Stomach (tissue), 9 donors: ENCODE measurements around the gene OR52L1. TPM values are rescaled to one million over a fixed set of nuclear protein-coding genes. Genes with fewer than 3 reads are reported as not detected.

Experiments
- DNase-seq, 2 donors: peaks; one replicate each; pipeline versions ENCODE4 v3.0.0 to v3.0.0-alpha.2; 2013 to 2019
- H3K27ac ChIP-seq, 5 donors: fragments of 200-600 bp in 4 of 5; sonication (generic) in 4 of 5; one replicate each; pipeline ENCODE4 v1.5.1; 2013 to 2019; ENCODE audit warnings: mild to moderate bottlenecking in 1 of 5, moderate library complexity in 1 of 5
- H3K27me3 ChIP-seq, 3 donors: fragments of 200-600 bp; sonication (generic); one replicate each; pipeline ENCODE4 v1.5.1; 2017 to 2019; ENCODE audit warnings: mixed run types in 1 of 3
- H3K36me3 ChIP-seq, 4 donors: fragments of 200-600 bp; sonication (generic); 1 replicate in 3 of 4; 2 replicates in 1 of 4; pipeline ENCODE4 v1.5.1; 2016 to 2019
- H3K4me1 ChIP-seq, 4 donors: fragments of 200-600 bp; sonication (generic); one replicate each; pipeline ENCODE4 v1.5.1; 2016 to 2019
- H3K4me3 ChIP-seq, 4 donors: fragments of 200-600 bp; sonication (generic) in 3 of 4; one replicate each; pipeline ENCODE4 v1.5.1; 2016 to 2019; ENCODE audit warnings: mild to moderate bottlenecking in 1 of 4
- H3K9me3 ChIP-seq, 4 donors: fragments of 200-600 bp; sonication (generic); one replicate each; pipeline ENCODE4 v1.5.1; 2016 to 2019
- EP300 ChIP-seq: sonication (generic); formaldehyde crosslinking; IDR thresholded peaks from one replicate; pipeline ENCODE4 v1.6.1; 2017; ENCODE audit warnings: antibody characterized with exemption
- POLR2A ChIP-seq, 4 donors: fragments of 450-650 bp; IDR thresholded peaks; one replicate each; pipeline ENCODE4 v1.6.1; 2016; ENCODE audit warnings: antibody characterized with exemption in 4 of 4, control low read depth in 2 of 4, mild to moderate bottlenecking in 1 of 4, moderate library complexity in 1 of 4
- POLR2AphosphoS5 ChIP-seq, 3 donors: sonication (generic); formaldehyde crosslinking; IDR thresholded peaks; one replicate each; pipeline ENCODE4 v1.6.1; 2016; ENCODE audit warnings: antibody characterized with exemption in 3 of 3
- WGBS, 5 donors: extraction: QIAGEN DNeasy Blood & Tissue Kit in 3 of 5; methylation state at CpG; one replicate each; pipeline versions ENCODE4 v1.1.5 to v1.1.7; 2013 to 2018; 5-methylcytosine and 5-hydroxymethylcytosine counted together
- intact Hi-C: fragments of 100-400 bp; cut with DNase I; formaldehyde crosslinking; loops from one replicate; pipeline ENCODE4 v1.15.1; 2023; ENCODE audit warnings: low total_unique reads
- polyA plus RNA-seq, 3 donors: library from polyadenylated mRNA; stranded (reverse); fragments of 200-250 nt; gene quantifications; one replicate each; pipeline ENCODE4 v1.2.3, GENCODE V29; 2013
- small RNA-seq, 4 donors: library from RNA; depleted of rRNA; stranded (forward); fragments of <200 nt; gene quantifications; one replicate each; pipeline ENCODE3, GENCODE V24; 2016
- total RNA-seq, 5 donors: library from RNA; depleted of rRNA; stranded (reverse); fragments of >200 nt; gene quantifications; one replicate each; pipeline versions ENCODE4 v1.1.0 to v1.2.3, GENCODE V29; 2014 to 2016
- TF ChIP-seq, protein P1 (sequence below), 7 experiments: fragments of 450-650 bp in 4 of 7; fragments of 200-600 bp in 3 of 7; sonication (generic) in 3 of 7; IDR thresholded peaks; one replicate each; pipeline ENCODE4 v1.5.1; 2016 to 2019; ENCODE audit warnings: antibody characterized with exemption in 7 of 7, control low read depth in 2 of 7, mild to moderate bottlenecking in 1 of 7
- donor health status: healthy with polysubstance abuse.
- donor health status: Bipolar disorder and iron deficiency.
- donor health status: healthy.

The OR52L1 gene
- total and polyA plus RNA-seq, 8 donors: not detected

DNA sequence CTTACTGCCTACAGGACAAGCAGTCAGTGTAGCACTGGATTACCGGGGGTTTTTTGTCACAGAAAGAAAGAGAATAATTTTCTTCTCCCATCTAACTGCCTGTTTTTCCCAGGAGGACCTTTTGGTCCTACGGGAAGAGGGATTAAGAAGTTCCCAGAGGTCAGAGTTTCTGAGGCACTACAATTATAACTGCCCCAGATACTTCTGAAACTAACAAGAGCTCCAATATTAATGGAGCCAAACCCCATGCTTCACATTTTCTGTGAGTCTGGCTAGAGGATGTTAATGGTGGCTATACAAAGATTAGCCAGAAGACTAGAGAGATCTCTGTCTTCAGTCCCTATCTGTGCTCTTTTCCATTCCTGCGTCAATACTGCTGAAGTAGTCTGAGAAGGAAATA, 44.8 kb downstream of the OR52L1 start, which contains the start of gene OR56A3:
TSS of gene OR56A3 (plus strand) at position 301 of the 400 bp plus-strand sequence. CDS start 5,096 bp downstream, outside the sequence.
- intact Hi-C loops: no loop called here
- no peak for DNase-seq
- Histone ChIP-seq H3K27ac (no peak within 1 kb of the TSS), H3K4me1 (no peaks in the 10 kb centered on the region), H3K27me3 (no peaks in the 10 kb centered on the region), H3K4me3 (no peak within 1 kb of the TSS), H3K36me3 (no peaks in the 10 kb centered on the region), H3K9me3 (no peaks in the 10 kb centered on the region)
- 63 to 86% (median 79%) methylated on average over 3 of the region's 3 CpGs for WGBS, 5 donors
- no peak for TF ChIP-seq POLR2A (IDR thresholded peaks at IDR 0.05)
- TF ChIP-seq POLR2AphosphoS5 (IDR thresholded peaks at IDR 0.05): no peak
- TF ChIP-seq, protein P1, sequence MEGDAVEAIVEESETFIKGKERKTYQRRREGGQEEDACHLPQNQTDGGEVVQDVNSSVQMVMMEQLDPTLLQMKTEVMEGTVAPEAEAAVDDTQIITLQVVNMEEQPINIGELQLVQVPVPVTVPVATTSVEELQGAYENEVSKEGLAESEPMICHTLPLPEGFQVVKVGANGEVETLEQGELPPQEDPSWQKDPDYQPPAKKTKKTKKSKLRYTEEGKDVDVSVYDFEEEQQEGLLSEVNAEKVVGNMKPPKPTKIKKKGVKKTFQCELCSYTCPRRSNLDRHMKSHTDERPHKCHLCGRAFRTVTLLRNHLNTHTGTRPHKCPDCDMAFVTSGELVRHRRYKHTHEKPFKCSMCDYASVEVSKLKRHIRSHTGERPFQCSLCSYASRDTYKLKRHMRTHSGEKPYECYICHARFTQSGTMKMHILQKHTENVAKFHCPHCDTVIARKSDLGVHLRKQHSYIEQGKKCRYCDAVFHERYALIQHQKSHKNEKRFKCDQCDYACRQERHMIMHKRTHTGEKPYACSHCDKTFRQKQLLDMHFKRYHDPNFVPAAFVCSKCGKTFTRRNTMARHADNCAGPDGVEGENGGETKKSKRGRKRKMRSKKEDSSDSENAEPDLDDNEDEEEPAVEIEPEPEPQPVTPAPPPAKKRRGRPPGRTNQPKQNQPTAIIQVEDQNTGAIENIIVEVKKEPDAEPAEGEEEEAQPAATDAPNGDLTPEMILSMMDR (IDR thresholded peaks at IDR 0.05): no peak
- no peak for TF ChIP-seq EP300

DNA sequence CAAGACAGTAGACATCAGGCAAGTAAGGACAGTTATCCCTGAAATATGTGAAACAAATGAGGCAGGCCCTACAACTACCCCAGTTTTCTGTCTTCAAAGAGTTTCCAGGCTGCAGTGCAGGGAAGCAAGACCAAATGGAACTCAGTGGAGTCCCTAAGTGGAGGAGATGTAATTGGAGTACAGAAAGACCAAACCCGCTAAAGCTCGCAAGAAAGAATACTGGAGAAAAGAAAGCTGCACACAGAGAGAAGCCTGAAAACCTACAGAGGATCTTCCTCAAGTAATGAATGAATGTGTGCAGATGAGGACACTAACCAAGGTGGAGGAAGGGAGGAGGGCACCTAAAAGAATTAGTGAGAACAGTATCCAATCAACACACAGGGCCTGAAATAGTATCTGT, 46.0 kb downstream of the OR52L1 start:
- H3K4me3 ChIP-seq: no peak overlapping the region
- H3K4me1 ChIP-seq: no peaks in the 10 kb centered on the region
- H3K27me3 ChIP-seq: no peaks in the 10 kb centered on the region
- intact Hi-C loops: no loop called here
- H3K27ac ChIP-seq: no peak overlapping the region
- H3K36me3 ChIP-seq: no peaks in the 10 kb centered on the region
- DNase-seq: no peak
- TF ChIP-seq EP300 (no peak), POLR2A (IDR thresholded peaks at IDR 0.05) (no peak), POLR2AphosphoS5 (IDR thresholded peaks at IDR 0.05) (no peak)
- TF ChIP-seq, protein P1 (IDR thresholded peaks at IDR 0.05): no peak
- peaks cover 0 to 8% (median 2%) of the 10 kb centered on the region in 4 donors for H3K9me3 ChIP-seq
- WGBS, 5 donors: 92 to 98% (median 97%) methylated on average over 2 of the region's 2 CpGs

DNA sequence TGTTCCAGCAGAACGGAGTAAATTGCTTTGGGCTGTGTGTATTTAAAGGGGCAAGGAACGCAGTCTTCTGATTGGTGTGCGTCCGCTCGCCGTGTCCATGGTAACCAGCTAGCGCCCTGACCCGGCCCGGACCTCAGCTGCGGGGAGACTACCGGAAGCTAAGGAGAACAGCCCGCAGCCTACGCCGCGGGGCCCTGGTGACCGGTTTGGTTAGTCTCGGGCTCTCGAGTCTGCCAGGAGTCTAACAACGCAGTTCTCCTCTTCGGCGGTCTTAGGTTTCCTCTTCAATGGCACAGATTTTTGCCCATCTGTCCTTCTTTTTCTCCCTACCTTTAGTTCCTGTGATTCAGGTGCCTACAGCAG, 48.2 kb downstream of the OR52L1 start:
- Histone ChIP-seq H3K36me3 (no peaks in the 10 kb centered on the region), H3K4me3 (no peak overlapping the region), H3K9me3 (peaks cover 0 to 9% (median 2%) of the 10 kb centered on the region in 4 donors), H3K27ac (no peak overlapping the region), H3K4me1 (no peaks in the 10 kb centered on the region), H3K27me3 (no peaks in the 10 kb centered on the region)
- DNase-seq: peak in 1 of 2 donors; percentile 15
- no peak for TF ChIP-seq POLR2A (IDR thresholded peaks at IDR 0.05)
- 72 to 82% (median 78%) methylated on average over 21 of the region's 21 CpGs for WGBS, 5 donors
- intact Hi-C loops: no loop called here

DNA sequence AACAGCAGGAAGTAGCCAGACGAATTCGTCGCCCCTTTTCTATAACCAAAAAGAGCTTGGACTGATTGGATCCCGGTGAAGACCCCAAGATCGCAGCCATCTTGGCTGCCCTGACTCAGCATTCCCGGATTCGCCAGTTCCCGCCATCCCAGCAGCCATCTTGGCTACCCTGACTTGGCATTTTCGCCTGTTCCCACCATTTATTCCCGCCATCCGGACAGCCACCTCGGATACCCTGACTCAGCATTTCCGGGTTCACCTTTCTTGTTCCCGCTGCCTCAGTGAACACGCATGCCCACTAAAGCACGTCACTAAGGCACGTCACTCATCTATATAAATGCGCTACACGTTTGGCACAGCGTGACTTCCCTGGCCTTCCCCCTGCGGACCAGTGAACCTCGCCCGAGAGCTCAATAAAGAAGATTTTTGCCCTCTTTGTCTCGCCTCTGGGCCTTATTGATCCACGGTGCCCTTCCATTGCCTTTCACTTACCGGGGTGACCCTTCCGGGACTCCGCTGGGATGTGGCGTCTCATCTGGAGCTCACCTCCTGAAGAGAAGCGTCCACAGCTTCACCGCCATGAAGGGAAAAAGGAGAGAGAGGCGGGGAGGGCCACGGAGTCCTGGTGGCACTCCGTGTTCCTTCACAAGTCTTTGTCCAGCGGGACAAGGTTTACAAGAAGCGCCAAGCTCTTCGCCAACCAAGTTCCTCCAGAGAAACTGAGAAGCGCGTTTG, 48.8 kb downstream of the OR52L1 start:
- H3K27ac ChIP-seq: no peak overlapping the region
- no peak overlapping the region for H3K4me3 ChIP-seq
- 86 to 94% (median 89%) methylated on average over 33 to 39 of the region's 39 CpGs for WGBS, 5 donors
- H3K36me3 ChIP-seq: no peaks in the 10 kb centered on the region
- no peaks in the 10 kb centered on the region for H3K27me3 ChIP-seq
- intact Hi-C loops: no loop called here
- no peaks in the 10 kb centered on the region for H3K4me1 ChIP-seq
- peaks cover 0 to 15% (median 2%) of the 10 kb centered on the region in 4 donors for H3K9me3 ChIP-seq
- DNase-seq: no peak
- TF ChIP-seq, protein P1 (IDR thresholded peaks at IDR 0.05): no peak
- no peak for TF ChIP-seq POLR2A (IDR thresholded peaks at IDR 0.05)
- no peak for TF ChIP-seq EP300
- TF ChIP-seq POLR2AphosphoS5 (IDR thresholded peaks at IDR 0.05): no peak

Small RNAs within 50 kb of the gene (small RNA-seq; reads per million reads assigned to genes)
- gene RNA5SP329: 0 to 1.2 (median 0.19) reads per million in 4 donors

Other genes with a start within 250 kb of the OR52L1 start
- not detected for gene OR52N4, start 232.7 kb downstream of the OR52L1 start, total RNA-seq
- under 1 TPM in 1 of 3 donors, not detected in 2; 0.10 TPM for gene OR52N4, start 232.7 kb downstream of the OR52L1 start, polyA plus RNA-seq
- gene OR52N5, start 203.6 kb downstream of the OR52L1 start, total RNA-seq: not detected
- gene OR52N5, start 203.6 kb downstream of the OR52L1 start, polyA plus RNA-seq: not detected
- gene OR52N1, start 195.7 kb downstream of the OR52L1 start, total RNA-seq: not detected
- not detected for gene OR52N1, start 195.7 kb downstream of the OR52L1 start, polyA plus RNA-seq
- not detected for gene OR52N2, start 178.1 kb downstream of the OR52L1 start, total RNA-seq
- 1 to 10 TPM in 1 of 3 donors, under 1 TPM in 1, not detected in 1; 0.31 to 1.4 TPM for gene OR52N2, start 178.1 kb downstream of the OR52L1 start, polyA plus RNA-seq
- gene OR52E6, start 145.1 kb downstream of the OR52L1 start, total RNA-seq: not detected
- gene OR52E6, start 145.1 kb downstream of the OR52L1 start, polyA plus RNA-seq: not detected
- not detected for gene OR52E8, start 129.3 kb downstream of the OR52L1 start, total RNA-seq
- gene OR52E8, start 129.3 kb downstream of the OR52L1 start, polyA plus RNA-seq: not detected
- not detected for gene OR52E4, start 106.4 kb downstream of the OR52L1 start, total RNA-seq
- gene OR52E4, start 106.4 kb downstream of the OR52L1 start, polyA plus RNA-seq: not detected
- gene OR52E5, start 93.8 kb downstream of the OR52L1 start, total RNA-seq: not detected
- not detected for gene OR52E5, start 93.8 kb downstream of the OR52L1 start, polyA plus RNA-seq
- gene OR56A3, start 44.7 kb downstream of the OR52L1 start, total RNA-seq: not detected
- gene OR56A3, start 44.7 kb downstream of the OR52L1 start, polyA plus RNA-seq: not detected
- not detected for gene OR56A5, start 18.5 kb downstream of the OR52L1 start, total RNA-seq
- not detected for gene OR56A5, start 18.5 kb downstream of the OR52L1 start, polyA plus RNA-seq
- gene OR56A4, start 20.0 kb upstream of the OR52L1 start, total RNA-seq: not detected
- not detected for gene OR56A4, start 20.0 kb upstream of the OR52L1 start, polyA plus RNA-seq
- gene OR56A1, start 43.8 kb upstream of the OR52L1 start, total RNA-seq: under 1 TPM in 1 of 5 donors, not detected in 4; 0.18 TPM
- not detected for gene OR56A1, start 43.8 kb upstream of the OR52L1 start, polyA plus RNA-seq
- gene OR56B4, start 120.7 kb upstream of the OR52L1 start, total RNA-seq: not detected
- gene OR56B4, start 120.7 kb upstream of the OR52L1 start, polyA plus RNA-seq: under 1 TPM in 1 of 3 donors, not detected in 2; 0.61 TPM
- gene OR52B2, start 183.3 kb upstream of the OR52L1 start, total RNA-seq: not detected
- gene OR52B2, start 183.3 kb upstream of the OR52L1 start, polyA plus RNA-seq: not detected
- not detected for gene OR52W1, start 212.2 kb upstream of the OR52L1 start, total RNA-seq
- not detected for gene OR52W1, start 212.2 kb upstream of the OR52L1 start, polyA plus RNA-seq
- gene C11orf42, start 218.6 kb upstream of the OR52L1 start, total RNA-seq: not detected
- gene C11orf42, start 218.6 kb upstream of the OR52L1 start, polyA plus RNA-seq: not detected
- gene FHIP1B, start 247.7 kb upstream of the OR52L1 start, total RNA-seq: 100 to 1,000 TPM in 2 of 5 donors, 10 to 100 TPM in 3; 22.9 to 324 (median 44.6) TPM
- 10 to 100 TPM; 17.0 to 32.1 (median 19.6) TPM for gene FHIP1B, start 247.7 kb upstream of the OR52L1 start, polyA plus RNA-seq